HG03064 (cell line): Measurements from ENCODE around the gene GLI2.

Source experiments
- ATAC-seq: cut with Tn5 transposase; IDR thresholded peaks from one replicate; pipeline ENCODE4 v1.9.1; 2021; ENCODE audit warnings: low read depth; ENCODE audit not compliant: unreplicated experiment

GLI2 gene

GRCh38 chr2:120783969-120784372, 48.3 kb downstream of the GLI2 start:
- no peak for ATAC-seq
